Activated T-cell treated with anti-CD3 and anti-CD28 coated beads, Interleukin-2, amount 50 U/mL, for 72 hours (primary cell): ENCODE results near the gene CCDC87. TPM values are rescaled to one million over a fixed set of nuclear protein-coding genes. Genes with fewer than 3 reads are reported as not detected.
"Not testable (repeated sequence)": the region's sequence is repeated elsewhere in the genome, so short reads cannot be mapped to it uniquely, and the experiment has no call there.

Source experiments
- ATAC-seq, 2 donors: fragments of 150-1000 bp; cut with Tn5 transposase; replicated peaks in 1 of 2; 2 replicates each; pipeline ENCODE4 v1.10.0; 2021; ENCODE audit warnings: moderate library complexity in 2 of 2, mild to moderate bottlenecking in 1 of 2
- DNase-seq, 2 donors: peaks; one replicate each; pipeline ENCODE4 v3.0.0; 2021 to 2022; ENCODE audit warnings: mixed read lengths in 1 of 2
- H3K27ac Mint-ChIP-seq: one replicate; pipeline ENCODE4 v1.8.0; 2022; ENCODE audit warnings: mild to moderate bottlenecking, moderate library complexity, mixed read lengths
- H3K27me3 Mint-ChIP-seq: one replicate; pipeline ENCODE4 v1.8.0; 2022; ENCODE audit warnings: low read depth, mixed read lengths
- H3K36me3 Mint-ChIP-seq, 2 donors: one replicate each; pipeline ENCODE4 v1.8.0; 2022; ENCODE audit warnings: mixed read lengths in 2 of 2, mild to moderate bottlenecking in 1 of 2; ENCODE audit not compliant: insufficient read depth in 2 of 2
- H3K4me1 Mint-ChIP-seq: one replicate; pipeline ENCODE4 v1.8.0; 2022; ENCODE audit warnings: low read depth, mixed read lengths
- H3K4me3 Mint-ChIP-seq, 2 donors: one replicate each; pipeline ENCODE4 v1.8.0; 2022; ENCODE audit warnings: mild to moderate bottlenecking in 2 of 2, mixed read lengths in 2 of 2, moderate library complexity in 2 of 2
- H3K9me3 Mint-ChIP-seq, 2 donors: one replicate each; pipeline ENCODE4 v1.8.0; 2022; ENCODE audit warnings: mixed read lengths in 2 of 2
- total RNA-seq, 2 donors: library from RNA; stranded (reverse); gene quantifications; one replicate each; pipeline ENCODE4 v1.2.3, GENCODE V29; 2022

Gene CCDC87
- total RNA-seq, 2 donors from 2014 or later = 0.10 to 0.21 TPM

GRCh38 chr11:66540598-66540997 is 52.3 kb downstream of the CCDC87 start:
- H3K4me1 Mint-ChIP-seq = peaks cover 30% of the 10 kb centered on the region
- not testable (repeated sequence) for DNase-seq, H3K27me3 Mint-ChIP-seq, ATAC-seq, H3K9me3 Mint-ChIP-seq, H3K4me3 Mint-ChIP-seq, H3K27ac Mint-ChIP-seq
- H3K36me3 Mint-ChIP-seq = peaks cover 5 to 15% of the 10 kb centered on the region in 2 donors

Other genes with a start within 250 kb of the CCDC87 start
- 10 to 100 TPM; 41.4 to 46.4 TPM for gene BRMS1, start 248.0 kb downstream of the CCDC87 start, total RNA-seq
- 1 to 10 TPM; 6.3 to 8.3 TPM for gene B4GAT1, start 245.4 kb downstream of the CCDC87 start, total RNA-seq
- gene SLC29A2, start 221.3 kb downstream of the CCDC87 start, total RNA-seq = 1 to 10 TPM; 3.3 to 3.6 TPM
- gene NPAS4, start 172.0 kb downstream of the CCDC87 start, total RNA-seq = not detected
- 10 to 100 TPM; 57.4 to 66.6 TPM for gene MRPL11, start 154.2 kb downstream of the CCDC87 start, total RNA-seq
- 1 to 10 TPM; 6.2 to 6.6 TPM for gene PELI3, start 126.2 kb downstream of the CCDC87 start, total RNA-seq
- gene DPP3, start 112.6 kb downstream of the CCDC87 start, total RNA-seq = 10 to 100 TPM; 48.3 to 56.9 TPM
- gene BBS1, start 82.4 kb downstream of the CCDC87 start, total RNA-seq = 10 to 100 TPM; 18.1 to 18.8 TPM
- gene ZDHHC24, start 47.0 kb downstream of the CCDC87 start, total RNA-seq = 10 to 100 TPM; 19.8 to 22.0 TPM
- under 1 TPM in 1 of 2 donors, not detected in 1; 0.32 TPM for gene ACTN3, start 46.2 kb downstream of the CCDC87 start, total RNA-seq
- 1 to 10 TPM; 6.3 to 6.8 TPM for gene CTSF, start 24.5 kb downstream of the CCDC87 start, total RNA-seq
- gene CCS, start 122 bp upstream of the CCDC87 start, total RNA-seq = 10 to 100 TPM; 35.1 to 38.5 TPM
- 10 to 100 TPM; 85.6 to 97.3 TPM for gene RBM14, start 23.6 kb upstream of the CCDC87 start, total RNA-seq
- gene RBM4, start 45.6 kb upstream of the CCDC87 start, total RNA-seq = 100 to 1,000 TPM; 116 to 135 TPM
- 10 to 100 TPM; 12.5 to 18.4 TPM for gene RBM4B, start 84.8 kb upstream of the CCDC87 start, total RNA-seq
- 1 to 10 TPM in 1 of 2 donors, under 1 TPM in 1; 0.69 to 1.5 TPM for gene SPTBN2, start 136.2 kb upstream of the CCDC87 start, total RNA-seq